Upper lobe of right lung (tissue), 1 donor: Measurements from ENCODE around the gene COQ10B. TPM values are rescaled to one million over a fixed set of nuclear protein-coding genes. Genes with fewer than 3 reads are reported as not detected.

Source experiments
- ATAC-seq: fragments of 200-7000 bp; cut with Tn5 transposase; one replicate; pipeline ENCODE4 v1.9.1; 2020; ENCODE audit warnings: mild to moderate bottlenecking, moderate library complexity
- DNase-seq: peaks from one replicate; pipeline ENCODE4 v3.0.0-alpha.2; 2020
- H3K27ac ChIP-seq: fragments of 200-600 bp; one replicate; pipeline ENCODE4 v1.8.0; 2022
- H3K27me3 ChIP-seq: fragments of 200-600 bp; one replicate; pipeline ENCODE4 v1.8.0; 2022; ENCODE audit warnings: mild to moderate bottlenecking
- H3K36me3 ChIP-seq: fragments of 200-600 bp; one replicate; pipeline ENCODE4 v1.8.0; 2022
- H3K4me1 ChIP-seq: fragments of 200-600 bp; one replicate; pipeline ENCODE4 v1.8.0; 2022
- H3K4me3 ChIP-seq: fragments of 200-600 bp; one replicate; pipeline ENCODE4 v1.8.0; 2022; ENCODE audit warnings: mild to moderate bottlenecking
- H3K9me3 ChIP-seq: fragments of 200-600 bp; one replicate; pipeline ENCODE4 v1.8.0; 2022
- CTCF ChIP-seq: fragments of 200-600 bp; IDR thresholded peaks from one replicate; pipeline ENCODE4 v1.8.0; 2022; ENCODE audit warnings: antibody characterized with exemption
- intact Hi-C: fragments of 100-400 bp; cut with DNase I; formaldehyde crosslinking; loops from one replicate; pipeline ENCODE4 v1.11.0; 2022
- total RNA-seq: library from RNA; stranded (reverse); fragmentation: NEBNext Ultra II Directional; extraction: Animal tissue kit (Norgen Biotek cat#: 25700); gene quantifications from one replicate; pipeline ENCODE4 v1.2.1, GENCODE V29; 2021
- donor health status: DM: no; HTN: yes; CAD: no; lungs with severe emphysema.

Gene COQ10B
- total RNA-seq, 1 donor from 2014 or later, result 26.5 TPM

DNA sequence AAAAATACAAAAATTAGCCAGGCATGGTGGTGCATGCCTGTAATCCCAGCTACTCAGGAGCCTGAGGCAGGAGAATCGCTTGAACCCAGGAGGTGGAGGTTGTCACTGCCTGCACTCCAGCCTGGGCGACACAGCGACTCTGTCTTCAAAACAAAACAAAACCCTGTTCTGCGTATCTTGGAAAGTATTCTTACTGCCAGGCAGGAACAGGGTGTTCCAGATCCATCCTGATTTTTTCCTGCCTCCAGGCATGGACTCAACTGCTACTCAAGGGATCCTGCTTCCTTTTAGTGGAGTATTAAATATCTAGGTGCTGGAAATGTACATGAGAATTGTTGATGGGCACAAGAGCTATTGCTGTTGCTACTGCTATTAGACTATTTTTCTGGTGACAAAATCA is 34.0 kb downstream of the COQ10B start:
- no peak overlapping the region for H3K4me3 ChIP-seq
- no peaks in the 10 kb centered on the region for H3K4me1 ChIP-seq
- no peak overlapping the region for H3K27ac ChIP-seq
- DNase-seq, result no peak
- no peaks in the 10 kb centered on the region for H3K27me3 ChIP-seq
- H3K9me3 ChIP-seq, result peaks cover 11% of the 10 kb centered on the region
- ATAC-seq, result no peak
- H3K36me3 ChIP-seq, result peaks cover 67% of the 10 kb centered on the region
- no peak for TF ChIP-seq CTCF
- intact Hi-C loops, result no loop called here

GRCh38 chr2:197495433-197496134 is 42.2 kb downstream of the COQ10B start:
- H3K36me3 ChIP-seq, result peaks cover 68% of the 10 kb centered on the region
- no peak overlapping the region for H3K27ac ChIP-seq
- TF ChIP-seq CTCF, result no peak
- DNase-seq (no peak), ATAC-seq (no peak)
- H3K4me3 ChIP-seq, result no peak overlapping the region
- H3K27me3 ChIP-seq, result no peaks in the 10 kb centered on the region
- H3K4me1 ChIP-seq, result peaks cover 15% of the 10 kb centered on the region
- H3K9me3 ChIP-seq, result no peaks in the 10 kb centered on the region
- intact Hi-C loops, result no loop called here

GRCh38 chr2:197496695-197497094 is 43.3 kb downstream of the COQ10B start:
- H3K4me1 ChIP-seq, result peaks cover 23% of the 10 kb centered on the region
- no peaks in the 10 kb centered on the region for H3K9me3 ChIP-seq
- no peak for DNase-seq
- intact Hi-C loops, result no loop called here
- no peaks in the 10 kb centered on the region for H3K27me3 ChIP-seq
- TF ChIP-seq CTCF, result no peak
- no peak overlapping the region for H3K27ac ChIP-seq
- no peak overlapping the region for H3K4me3 ChIP-seq
- peaks cover 57% of the 10 kb centered on the region for H3K36me3 ChIP-seq
- ATAC-seq, result no peak

DNA sequence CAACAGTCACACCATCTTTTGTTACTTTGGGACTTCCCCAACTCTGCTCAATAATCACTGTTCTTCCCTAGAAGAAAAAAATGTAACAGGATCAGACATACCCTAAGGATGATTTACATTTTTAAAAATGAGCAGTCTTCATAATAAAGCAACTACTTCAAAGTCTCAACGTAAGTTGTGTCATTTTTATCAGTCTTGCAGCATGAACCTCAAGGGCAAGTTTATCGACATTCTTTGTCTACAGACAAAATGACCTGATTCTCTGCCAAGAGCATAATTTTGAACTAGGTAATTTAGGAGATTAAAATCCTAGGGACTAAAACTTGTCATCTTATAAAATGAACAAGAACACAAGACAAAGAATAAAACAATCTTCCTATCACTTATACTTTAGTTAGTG is 44.0 kb downstream of the COQ10B start:
- H3K4me3 ChIP-seq, result no peak overlapping the region
- H3K27me3 ChIP-seq, result no peaks in the 10 kb centered on the region
- no peak for ATAC-seq
- no peak for DNase-seq
- H3K36me3 ChIP-seq, result peaks cover 56% of the 10 kb centered on the region
- intact Hi-C loops, result no loop called here
- no peak for TF ChIP-seq CTCF
- H3K27ac ChIP-seq, result no peak overlapping the region
- no peaks in the 10 kb centered on the region for H3K9me3 ChIP-seq
- peaks cover 30% of the 10 kb centered on the region for H3K4me1 ChIP-seq

DNA sequence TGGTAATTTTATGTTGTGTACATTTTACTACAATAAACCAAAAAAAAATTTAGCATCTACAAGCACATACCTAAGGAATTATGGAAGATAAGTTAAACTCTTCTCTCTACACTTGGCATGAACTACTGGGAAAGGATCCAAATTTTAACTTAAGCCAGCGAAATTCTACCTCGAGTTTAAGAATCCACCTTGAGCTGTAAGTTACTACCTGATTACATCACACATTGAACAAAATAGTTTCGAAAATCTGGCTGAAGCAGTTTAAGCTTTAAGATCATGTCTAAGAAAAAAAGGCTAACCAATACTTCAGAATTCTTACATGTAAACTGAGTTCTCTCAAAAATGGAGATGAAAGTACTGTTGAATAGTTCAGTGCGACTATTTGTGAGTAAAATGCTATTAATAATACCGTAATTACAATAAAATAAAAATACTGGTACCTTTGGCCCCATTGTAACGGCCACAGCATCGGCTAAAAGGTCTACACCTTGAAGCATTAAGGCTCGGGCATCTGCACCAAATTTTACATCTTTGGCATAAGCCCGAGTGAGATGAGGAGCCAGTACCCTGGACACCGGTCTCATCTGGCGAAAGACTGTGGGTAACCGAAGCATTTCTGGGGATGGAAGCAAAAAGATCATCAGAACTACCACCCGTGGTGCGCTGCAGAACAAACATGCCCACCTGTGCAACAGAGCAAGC is 45.0 kb downstream of the COQ10B start:
- no peaks in the 10 kb centered on the region for H3K27me3 ChIP-seq
- ATAC-seq (no peak), DNase-seq (no peak)
- H3K9me3 ChIP-seq, result no peaks in the 10 kb centered on the region
- peaks cover 32% of the 10 kb centered on the region for H3K4me1 ChIP-seq
- peaks cover 53% of the 10 kb centered on the region for H3K36me3 ChIP-seq
- peak overlapping the region; percentile 93 for H3K4me3 ChIP-seq
- peak overlapping the region; percentile 85 for H3K27ac ChIP-seq
- intact Hi-C loops, result no loop called here
- TF ChIP-seq CTCF, result no peak
